Measurements from ENCODE around the gene TFDP1. TPM values are rescaled to one million over a fixed set of nuclear protein-coding genes. Genes with fewer than 3 reads are reported as not detected.

TFDP1 gene
- polyA plus RNA-seq, 1 of the 3 experiments (the other 2 are of a cell fraction), result 76.7 TPM

- TF ChIP-seq REST (IDR thresholded peaks at IDR 0.05; ENCODE audit: low read depth, low read length) (no peak), RXRA (IDR thresholded peaks at IDR 0.05; ENCODE audit: borderline replicate concordance, low read depth) (no peak), ZBTB33 (IDR thresholded peaks at IDR 0.05; ENCODE audit: borderline replicate concordance, low read depth) (no peak)
Measured at GRCh38 chr13:113601166-113602070, 16.9 kb downstream of the TFDP1 start (continued).

GRCh38 chr13:113602291-113602988 is 17.9 kb downstream of the TFDP1 start:
- Histone ChIP-seq H3K9ac (no peak overlapping the region), H3K9me2 (no peaks in the 10 kb centered on the region), H3K79me2 (ENCODE audit: insufficient read depth) (peaks cover 86% of the 10 kb centered on the region), H3K4me2 (no peak overlapping the region), H3K36me3 (replicated peaks in 1 of 2; ENCODE audit: control insufficient read depth in 1 of 2, insufficient read depth in 2 of 2, low read length in 1 of 2) (peaks cover 14 to 27% of the 10 kb centered on the region in 2 experiments), H3K27me3 (ENCODE audit: insufficient read depth) (no peaks in the 10 kb centered on the region), H4K20me1 (ENCODE audit: insufficient read depth) (peaks cover 28% of the 10 kb centered on the region; the same call in 1 of the 2 replicates), H2AFZ (ENCODE audit: low read depth) (no peak overlapping the region), H3F3A (replicated peaks; ENCODE audit: insufficient read depth) (no peaks in the 10 kb centered on the region), H3K4me1 (ENCODE audit: control insufficient read depth in 1 of 2, insufficient read depth in 2 of 2, low read depth in 1 of 2, low read length in 1 of 2) (peaks cover 0 to 7% of the 10 kb centered on the region in 2 experiments; a peak in 1 of 4 replicates), H3K27ac (ENCODE audit: low read depth in 2 of 2, low read length in 1 of 2) (no peak overlapping the region), H3K9me3 (no peaks in the 10 kb centered on the region), H3K4me3 (ENCODE audit: low read depth in 2 of 2, low read length in 1 of 2) (no peak overlapping the region)
- no peak for DNase-seq
- CTCF ChIA-PET, result no interaction called here
- 93% methylated on average over 12 of the region's 15 CpGs for WGBS (ENCODE audit: low lambda C conversion rate)
- TF ChIP-seq RAD21 (IDR thresholded peaks at IDR 0.05; ENCODE audit: low read length), result no peak
- POLR2A ChIA-PET, result interaction anchor here (1.1 kb wide), 1 partner anchor 12 kb away, joined by 4 read pairs; no protein-coding TSS in a partner anchor

All from SK-N-SH (cell line).